Spleen (tissue), 11 donors: ENCODE results near the gene CTSD. TPM values are rescaled to one million over a fixed set of nuclear protein-coding genes. Genes with fewer than 3 reads are reported as not detected.
A peak's percentile ranks its signal among the peaks of the same experiment; 100 is the strongest.

Source experiments
- DNase-seq: peaks from one replicate; pipeline ENCODE4 v3.0.0-alpha.2; 2020
- H3K27ac ChIP-seq, 8 donors: fragments of 200-600 bp; sonication (generic) in 7 of 8; 1 replicate in 4 of 8; 2 replicates in 4 of 8; pipeline versions ENCODE4 v1.5.0 to v1.8.0; 2016 to 2021; ENCODE audit warnings: inconsistent platforms in 4 of 8, mild to moderate bottlenecking in 4 of 8, moderate library complexity in 1 of 8
- H3K27me3 ChIP-seq, 7 donors: fragments of 200-600 bp; sonication (generic) in 6 of 7; replicated peaks in 1 of 7; 1 replicate in 4 of 7; 2 replicates in 3 of 7; pipeline versions ENCODE4 v1.5.0 to v1.8.0; 2016 to 2021; ENCODE audit warnings: inconsistent platforms in 3 of 7, mild to moderate bottlenecking in 1 of 7
- H3K36me3 ChIP-seq, 6 donors: fragments of 200-600 bp; sonication (generic) in 5 of 6; 1 replicate in 4 of 6; 2 replicates in 2 of 6; pipeline versions ENCODE4 v1.5.0 to v1.8.0; 2016 to 2021; ENCODE audit warnings: inconsistent platforms in 2 of 6
- H3K4me1 ChIP-seq, 6 donors: fragments of 200-600 bp; sonication (generic) in 5 of 6; 1 replicate in 3 of 6; 2 replicates in 3 of 6; pipeline versions ENCODE4 v1.5.0 to v1.8.0; 2016 to 2021; ENCODE audit warnings: inconsistent platforms in 3 of 6
- H3K4me3 ChIP-seq, 8 donors: fragments of 200-600 bp; sonication (generic) in 7 of 8; 1 replicate in 4 of 8; 2 replicates in 4 of 8; pipeline versions ENCODE4 v1.5.0 to v1.8.0; 2016 to 2021; ENCODE audit warnings: inconsistent platforms in 4 of 8, mild to moderate bottlenecking in 4 of 8, moderate library complexity in 2 of 8
- H3K9me3 ChIP-seq, 8 donors: fragments of 200-600 bp; sonication (generic) in 7 of 8; 1 replicate in 4 of 8; 2 replicates in 4 of 8; pipeline versions ENCODE4 v1.5.0 to v1.8.0; 2016 to 2021; ENCODE audit warnings: inconsistent platforms in 4 of 8
- CTCF ChIP-seq, 11 experiments: fragments of 200-600 bp in 7 of 11; fragments of 450-650 bp in 4 of 11; sonication (generic) in 4 of 11; IDR thresholded peaks in 8 of 11; conservative IDR thresholded peaks in 3 of 11; 1 replicate in 7 of 11; 2 replicates in 4 of 11; pipeline versions ENCODE4 v1.4.0 to v1.8.0; 2016 to 2021; ENCODE audit warnings: antibody characterized with exemption in 11 of 11, inconsistent platforms in 4 of 11, mild to moderate bottlenecking in 1 of 11
- POLR2A ChIP-seq, 3 donors: fragments of 450-650 bp; IDR thresholded peaks; one replicate each; pipeline ENCODE4 v1.5.1; 2017; ENCODE audit warnings: antibody characterized with exemption in 3 of 3, mild to moderate bottlenecking in 1 of 3
- POLR2AphosphoS5 ChIP-seq, 3 donors: sonication (generic); formaldehyde crosslinking; IDR thresholded peaks; one replicate each; pipeline ENCODE4 v1.5.1; 2017; ENCODE audit warnings: antibody characterized with exemption in 3 of 3
- WGBS, 5 donors: extraction: QIAGEN DNeasy Blood & Tissue Kit in 3 of 5; methylation state at CpG; one replicate each; pipeline versions ENCODE4 v1.1.5 to v1.1.7; 2013 to 2018; 5-methylcytosine and 5-hydroxymethylcytosine counted together
- intact Hi-C: fragments of 100-400 bp; cut with DNase I; formaldehyde crosslinking; loops from one replicate; pipeline ENCODE4 v1.15.0; 2023; ENCODE audit warnings: low total_unique reads
- polyA plus RNA-seq, 3 donors: library from polyadenylated mRNA; stranded (reverse); fragments of 200-250 nt; gene quantifications; one replicate each; pipeline ENCODE4 v1.2.1, GENCODE V29; 2013
- total RNA-seq, 7 donors: library from RNA; depleted of rRNA in 3 of 7; stranded (reverse); fragments of >200 nt in 3 of 7; fragmentation: NEBNext Ultra II Directional in 4 of 7; extraction: Animal tissue kit (Norgen Biotek cat#: 25700) in 4 of 7; gene quantifications; one replicate each; pipeline versions ENCODE4 v1.1.0 to v1.2.1, GENCODE V29; 2016 to 2021
- donor health status: healthy with polysubstance abuse.
- donor health status: DM: no; HTN: no; CAD: no; lungs with moderate emphysema.
- donor health status: DM: no; HTN: no; CAD: no.
- donor health status: Bipolar disorder and iron deficiency.
- donor health status: healthy.
- donor health status: DM: no; HTN: no; CAD: no.
- donor health status: DM: yes; HTN: yes; CAD: no.

The CTSD gene
- total and polyA plus RNA-seq, 10 donors, result 289 to 1,234 (median 736) TPM

DNA sequence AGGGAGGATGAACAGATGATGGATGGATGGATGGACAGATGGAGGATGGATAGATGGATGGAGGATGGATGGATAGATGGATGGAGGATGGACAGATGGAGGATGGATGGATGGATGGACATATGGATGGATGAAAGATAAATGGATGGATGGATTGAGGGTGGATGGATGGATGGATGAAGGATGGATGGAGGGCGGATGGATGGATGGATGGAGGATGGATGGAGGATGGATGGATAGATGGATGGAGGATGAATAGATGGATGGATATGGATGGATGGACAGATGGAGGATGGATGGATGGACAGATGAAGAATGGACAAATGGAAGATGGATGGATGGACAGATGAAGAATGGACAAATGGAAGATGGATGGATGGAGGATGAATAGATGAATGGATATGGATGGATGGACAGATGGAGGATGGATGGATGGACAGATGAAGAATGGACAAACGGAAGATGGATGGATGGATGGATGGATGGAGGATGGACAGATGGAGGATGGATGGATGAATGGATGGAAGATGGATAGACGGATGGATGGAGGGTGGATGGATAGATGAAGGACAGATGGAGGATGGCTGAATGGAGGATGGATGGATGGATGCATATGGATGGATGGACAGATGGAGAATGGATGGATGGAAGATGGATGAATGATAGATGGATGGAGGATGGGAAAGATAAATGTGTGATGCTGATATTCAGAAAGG, 20.7 kb downstream of the CTSD start:
- Histone ChIP-seq H3K4me1 (peaks cover 10 to 43% (median 32%) of the 10 kb centered on the region in 6 donors), H3K27ac (no peak overlapping the region), H3K9me3 (peaks cover 0 to 3% (median 0%) of the 10 kb centered on the region in 8 donors), H3K27me3 (peaks cover 0 to 4% (median 0%) of the 10 kb centered on the region in 7 donors), H3K4me3 (no peak overlapping the region), H3K36me3 (peaks cover 0 to 17% (median 0%) of the 10 kb centered on the region in 6 donors)
- DNase-seq, result no peak
- intact Hi-C loops, result no loop called here
- 86 to 94% (median 92%) methylated on average over 3 of the region's 3 CpGs for WGBS, 5 donors
- TF ChIP-seq POLR2AphosphoS5 (IDR thresholded peaks at IDR 0.05) (no peak), POLR2A (IDR thresholded peaks at IDR 0.05) (no peak), CTCF (IDR thresholded peaks at IDR 0.05 in 8 of 11, conservative IDR thresholded peaks at IDR 0.05 in 3 of 11) (no peak)

DNA sequence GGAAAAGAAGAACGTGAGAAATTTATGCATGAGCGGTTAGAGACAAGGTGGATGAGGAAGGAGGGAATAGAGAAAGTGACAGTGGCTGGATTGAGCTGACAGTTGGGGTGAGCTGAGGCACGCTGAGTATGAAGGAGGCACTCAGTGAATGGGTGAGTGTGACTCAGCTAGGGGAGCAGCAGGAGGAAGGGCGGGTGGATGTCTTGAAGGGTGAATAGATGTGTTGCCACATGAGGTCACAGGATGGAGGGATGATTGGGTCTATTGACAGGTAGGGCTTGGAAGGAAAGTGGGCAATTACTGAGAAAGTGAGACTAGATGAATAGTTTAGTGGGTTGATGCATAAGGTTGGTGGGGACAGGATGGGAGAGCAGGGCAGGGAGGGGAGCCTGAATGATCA, 21.4 kb downstream of the CTSD start:
- H3K4me3 ChIP-seq, result no peak overlapping the region
- H3K4me1 ChIP-seq, result peaks cover 10 to 36% (median 29%) of the 10 kb centered on the region in 6 donors
- peaks cover 0 to 10% (median 4%) of the 10 kb centered on the region in 8 donors for H3K9me3 ChIP-seq
- no peaks in the 10 kb centered on the region for H3K27me3 ChIP-seq
- whole genome bisulfite sequencing, 5 donors, result 68 to 77% (median 72%) methylated on average over 4 of the region's 4 CpGs
- H3K36me3 ChIP-seq, result peaks cover 0 to 11% (median 0%) of the 10 kb centered on the region in 6 donors
- TF ChIP-seq POLR2AphosphoS5 (IDR thresholded peaks at IDR 0.05) (peak in 2 of 3 donors; percentile 45 to 51), CTCF (IDR thresholded peaks at IDR 0.05 in 8 of 11, conservative IDR thresholded peaks at IDR 0.05 in 3 of 11) (no peak), POLR2A (IDR thresholded peaks at IDR 0.05) (no peak)
- intact Hi-C loops, result no loop called here
- DNase-seq, result no peak
- no peak overlapping the region for H3K27ac ChIP-seq

- peaks cover 10 to 30% (median 23%) of the 10 kb centered on the region in 6 donors for H3K4me1 ChIP-seq
- H3K27me3 ChIP-seq, result no peaks in the 10 kb centered on the region
- peaks cover 0 to 16% (median 10%) of the 10 kb centered on the region in 8 donors for H3K9me3 ChIP-seq
- WGBS, 5 donors, result 80 to 85% (median 83%) methylated on average over 4 of the region's 4 CpGs
- DNase-seq, result no peak
- H3K4me3 ChIP-seq, result no peak overlapping the region
- no peak for TF ChIP-seq POLR2A (IDR thresholded peaks at IDR 0.05)
- no peak for TF ChIP-seq POLR2AphosphoS5 (IDR thresholded peaks at IDR 0.05)
- no peak for TF ChIP-seq CTCF (IDR thresholded peaks at IDR 0.05 in 8 of 11, conservative IDR thresholded peaks at IDR 0.05 in 3 of 11)
- H3K27ac ChIP-seq, result no peak overlapping the region
- intact Hi-C loops, result no loop called here
- H3K36me3 ChIP-seq, result peaks cover 0 to 4% (median 0%) of the 10 kb centered on the region in 6 donors
Measured at GRCh38 chr11:1741741-1742140, 22.0 kb downstream of the CTSD start.

DNA sequence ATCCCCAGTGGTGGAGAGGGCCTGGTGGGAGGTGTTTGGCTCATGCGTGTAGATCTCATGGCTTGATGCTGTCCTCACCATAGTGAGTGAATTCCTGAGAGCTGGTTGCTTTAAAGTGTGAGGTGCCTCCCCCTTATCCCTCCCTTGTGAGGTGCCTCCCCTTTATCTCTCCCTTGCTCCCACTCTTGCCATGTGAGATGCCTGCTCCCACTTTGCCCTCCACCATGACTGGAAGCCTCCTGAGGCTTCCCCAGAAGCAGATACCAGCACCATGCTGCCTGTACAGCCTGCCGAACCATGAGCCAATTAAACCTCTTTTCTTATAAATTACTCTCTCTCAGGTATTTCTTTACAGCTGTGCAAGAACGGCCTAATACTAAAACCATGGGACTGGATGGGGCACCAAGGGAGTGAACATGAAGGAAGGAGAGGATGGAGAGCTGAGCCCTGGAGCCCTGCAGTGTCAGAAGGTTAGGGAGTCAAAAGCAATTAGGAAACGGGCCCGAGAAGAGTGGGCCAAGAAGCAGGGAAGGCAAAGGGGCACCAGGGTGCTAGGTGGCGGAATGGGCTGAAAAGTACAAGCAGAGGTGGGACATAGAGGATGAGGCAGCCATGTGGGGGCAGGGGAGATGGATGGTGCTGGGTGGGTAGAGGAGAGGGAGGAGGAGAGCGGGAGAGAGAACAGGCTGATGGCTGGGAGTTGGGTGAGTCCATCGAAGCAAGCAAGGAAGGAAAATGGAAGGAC, 22.8 kb downstream of the CTSD start:
- peak; percentile 32 for DNase-seq
- H3K27ac ChIP-seq, result no peak overlapping the region
- peaks cover 0 to 24% (median 18%) of the 10 kb centered on the region in 8 donors for H3K9me3 ChIP-seq
- H3K4me3 ChIP-seq, result no peak overlapping the region
- intact Hi-C loops, result no loop called here
- no peaks in the 10 kb centered on the region for H3K27me3 ChIP-seq
- WGBS, 5 donors, result 82 to 86% (median 85%) methylated on average over 8 of the region's 8 CpGs
- TF ChIP-seq POLR2A (IDR thresholded peaks at IDR 0.05), result no peak
- peak in 2 of 3 donors; percentile 51 to 56 for TF ChIP-seq POLR2AphosphoS5 (IDR thresholded peaks at IDR 0.05)
- TF ChIP-seq CTCF (IDR thresholded peaks at IDR 0.05 in 8 of 11, conservative IDR thresholded peaks at IDR 0.05 in 3 of 11), result no peak
- no peaks in the 10 kb centered on the region for H3K36me3 ChIP-seq
- H3K4me1 ChIP-seq, result peaks cover 10 to 22% (median 15%) of the 10 kb centered on the region in 6 donors
